Muscle of leg (tissue), 16 donors: ENCODE measurements around the gene IL7R. TPM values are rescaled to one million over a fixed set of nuclear protein-coding genes. Genes with fewer than 3 reads are reported as not detected.

ENCODE experiments used
- DNase-seq: peaks from one replicate; pipeline ENCODE4 v3.0.0; 2013
- H3K27ac ChIP-seq: one replicate; pipeline ENCODE4 v1.5.1; 2013; ENCODE audit warnings: mild to moderate bottlenecking, low read length, control low read depth
- H3K27me3 ChIP-seq: one replicate; pipeline ENCODE4 v1.6.1; 2013; ENCODE audit warnings: low read length; ENCODE audit not compliant: control insufficient read depth, insufficient read depth
- H3K36me3 ChIP-seq: one replicate; pipeline ENCODE4 v1.6.1; 2013; ENCODE audit warnings: low read length; ENCODE audit not compliant: control insufficient read depth, insufficient read depth
- H3K4me1 ChIP-seq: one replicate; pipeline ENCODE4 v1.6.1; 2013; ENCODE audit warnings: low read length; ENCODE audit not compliant: control insufficient read depth, insufficient read depth
- H3K4me3 ChIP-seq: one replicate; pipeline ENCODE4 v1.5.1; 2013; ENCODE audit warnings: low read length, control low read depth
- H3K9me3 ChIP-seq: replicated peaks from 2 replicates; pipeline ENCODE4 v1.6.1; 2013; ENCODE audit warnings: low read depth, low read length; ENCODE audit not compliant: control insufficient read depth
- WGBS: methylation state at CpG from one replicate; pipeline ENCODE4 v1.1.5; 2013; ENCODE audit warnings: missing lambda C conversion rate; ENCODE audit not compliant: insufficient coverage; 5-methylcytosine and 5-hydroxymethylcytosine counted together
- long read RNA-seq, 11 donors: transcript quantifications; one replicate each; lab custom pipeline, GENCODE V29; 2026
- polyA plus RNA-seq, 8 donors: library from polyadenylated mRNA; unstranded; fragments of 120-200 nt; gene quantifications; one replicate each; pipeline versions ENCODE4 v1.2.1 to v1.2.3, GENCODE V29; 2013; ENCODE audit warnings: inconsistent platforms in 1 of 8, low replicate concordance in 1 of 8; ENCODE audit not compliant: insufficient read length in 8 of 8, insufficient read depth in 1 of 8
- total RNA-seq: library from RNA; stranded (reverse); fragments of 120-200 nt; gene quantifications from one replicate; pipeline ENCODE4 v1.2.4, GENCODE V29; 2013

Gene IL7R
- total RNA-seq: 0.22 TPM
- polyA plus RNA-seq: 1 to 10 TPM in 7 of 8 donors, under 1 TPM in 1; 0.87 to 2.4 (median 1.7) TPM
- long read RNA-seq, donor 1: 0 reads
- long read RNA-seq, donor 2: 0 reads
- long read RNA-seq, donor 3: 0 reads
- long read RNA-seq, donor 4, partial matches to known transcripts: 0 of 1 reads
- long read RNA-seq, donor 4, other reads (novel, unspliced or antisense): 0 of 1 reads
- long read RNA-seq, donor 5: 0 reads
- long read RNA-seq, donor 6: 0 reads
- long read RNA-seq, donor 7: 0 reads
- long read RNA-seq, donor 8: 0 reads
- long read RNA-seq, donor 9: 0 reads
- long read RNA-seq, donor 10: 0 reads
- long read RNA-seq, donor 11: 0 reads

DNA sequence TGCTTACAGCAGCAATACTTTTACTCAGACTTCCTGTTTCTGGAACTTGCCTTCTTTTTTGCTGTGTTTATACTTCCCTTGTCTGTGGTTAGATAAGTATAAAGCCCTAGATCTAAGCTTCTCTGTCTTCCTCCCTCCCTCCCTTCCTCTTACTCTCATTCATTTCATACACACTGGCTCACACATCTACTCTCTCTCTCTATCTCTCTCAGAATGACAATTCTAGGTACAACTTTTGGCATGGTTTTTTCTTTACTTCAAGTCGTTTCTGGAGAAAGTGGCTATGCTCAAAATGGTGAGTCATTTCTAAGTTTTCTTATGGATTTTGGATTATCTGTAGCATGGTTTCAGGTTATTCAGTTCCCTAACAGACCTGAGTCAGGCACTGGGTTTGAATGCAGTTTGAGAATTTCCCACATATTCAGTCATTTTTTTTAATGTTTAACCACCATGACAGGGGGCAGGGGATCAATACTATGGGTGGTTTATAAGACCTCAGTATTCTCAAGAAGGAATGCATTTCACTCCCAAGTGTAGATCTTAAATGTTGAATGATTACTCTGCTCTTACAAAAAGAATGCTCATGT, at the start of gene IL7R:
Gene IL7R (plus strand): TSS at position 127 of the 587 bp plus-strand sequence. CDS start 87 bp downstream, at position 214.
- Histone ChIP-seq H3K9me3 (no peaks in the 10 kb centered on the region), H3K27ac (no peak within 1 kb of the TSS), H3K27me3 (no peaks in the 10 kb centered on the region), H3K36me3 (no peaks in the 10 kb centered on the region), H3K4me3 (no peak within 1 kb of the TSS), H3K4me1 (peaks cover 4% of the 10 kb centered on the region)
- DNase-seq: no peak
- no CpG with 5 or more reads among the region's 1 CpG for WGBS

DNA sequence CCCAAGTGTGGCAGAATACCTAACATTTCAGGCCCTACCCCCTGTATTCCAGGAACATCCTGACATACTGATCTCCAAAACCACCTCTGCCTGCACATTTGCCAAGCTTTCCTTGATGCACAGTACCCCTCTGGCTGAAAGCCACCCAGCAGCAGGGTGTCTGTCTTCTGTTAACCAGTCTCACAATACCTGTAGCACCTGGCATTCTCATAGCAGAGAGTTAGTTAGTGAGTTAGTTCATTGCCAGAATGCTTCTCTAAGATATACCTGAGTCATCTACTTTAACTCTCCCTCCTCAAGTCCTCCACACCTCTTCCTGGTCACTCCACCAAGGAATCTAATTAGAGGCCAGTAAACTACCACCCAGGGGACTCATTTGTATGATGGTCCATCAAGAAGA, 46.1 kb upstream of the IL7R start:
- H3K4me1 ChIP-seq: no peaks in the 10 kb centered on the region
- H3K36me3 ChIP-seq: no peaks in the 10 kb centered on the region
- no peak overlapping the region for H3K4me3 ChIP-seq
- DNase-seq: no peak
- no peaks in the 10 kb centered on the region for H3K27me3 ChIP-seq
- H3K27ac ChIP-seq: no peak overlapping the region
- no peaks in the 10 kb centered on the region for H3K9me3 ChIP-seq

GRCh38 chr5:35811108-35811741, 45.5 kb upstream of the IL7R start:
- Histone ChIP-seq H3K9me3 (no peaks in the 10 kb centered on the region), H3K27ac (no peak overlapping the region), H3K4me3 (no peak overlapping the region), H3K4me1 (no peaks in the 10 kb centered on the region), H3K27me3 (peaks cover 2% of the 10 kb centered on the region), H3K36me3 (no peaks in the 10 kb centered on the region)
- no CpG with 5 or more reads among the region's 3 CpGs for WGBS
- DNase-seq: no peak

DNA sequence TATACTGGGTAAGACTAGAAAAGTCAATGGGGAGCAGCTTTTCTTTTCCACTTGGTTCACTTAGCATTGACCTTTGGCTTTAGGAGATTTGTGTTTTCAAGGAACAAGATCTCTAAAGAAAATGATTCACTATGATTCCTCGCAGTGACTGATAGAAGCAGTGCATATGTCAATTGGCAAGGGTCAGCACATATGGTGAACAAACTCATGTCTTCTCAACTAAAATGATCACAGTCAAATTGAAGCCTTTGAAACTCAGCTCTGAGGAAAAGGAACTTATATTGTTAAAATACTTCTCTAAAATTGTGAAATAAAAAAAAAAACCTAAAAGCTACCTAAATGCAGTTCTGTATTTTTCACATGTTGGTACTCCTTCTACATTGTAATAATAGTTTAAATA, 43.2 kb upstream of the IL7R start:
- Histone ChIP-seq H3K27me3 (peaks cover 2% of the 10 kb centered on the region), H3K36me3 (no peaks in the 10 kb centered on the region), H3K4me3 (no peak overlapping the region), H3K27ac (no peak overlapping the region), H3K4me1 (no peaks in the 10 kb centered on the region), H3K9me3 (no peaks in the 10 kb centered on the region)
- DNase-seq: no peak
- WGBS: no CpG with 5 or more reads among the region's 1 CpG

DNA sequence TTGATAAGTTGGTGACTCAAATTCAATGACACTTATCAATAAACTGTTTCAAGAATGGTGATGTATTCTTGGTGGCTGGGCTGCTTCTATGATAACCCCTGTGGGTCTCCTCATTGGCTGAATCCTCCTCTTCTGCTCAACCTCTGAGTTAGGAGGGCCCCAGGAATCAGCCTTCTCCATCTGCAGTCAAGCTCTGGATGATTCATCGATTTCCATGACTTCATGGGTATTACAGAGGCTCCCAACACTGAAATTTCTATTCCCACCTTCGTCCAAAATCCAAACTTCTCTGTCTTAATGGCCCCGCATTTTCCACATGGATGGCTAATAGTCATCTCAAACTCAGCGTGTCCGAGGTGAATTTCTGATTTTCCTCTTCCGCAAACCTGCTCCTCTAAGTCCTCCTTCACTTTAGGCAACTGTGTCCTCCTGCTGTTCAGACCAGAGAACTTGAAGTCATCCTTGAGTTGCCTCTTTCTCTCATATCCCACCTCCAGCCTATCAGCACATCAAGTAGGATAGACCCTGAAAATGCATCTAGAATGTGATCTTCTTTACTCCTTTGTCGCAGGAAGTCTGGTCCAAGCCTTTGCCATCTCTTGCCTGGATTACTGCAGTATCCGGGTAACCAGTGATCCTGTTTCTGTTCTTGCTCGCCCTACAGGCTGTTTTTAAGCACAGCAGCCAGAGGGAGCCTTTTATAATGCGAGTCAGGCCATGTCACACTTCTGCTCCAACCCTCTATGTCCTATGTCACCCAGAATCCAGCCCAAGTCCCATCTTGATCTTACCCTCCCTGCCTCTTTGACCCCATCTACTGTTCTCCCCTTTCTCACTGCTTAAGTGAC, 41.4 kb upstream of the IL7R start:
- no peak overlapping the region for H3K27ac ChIP-seq

DNA sequence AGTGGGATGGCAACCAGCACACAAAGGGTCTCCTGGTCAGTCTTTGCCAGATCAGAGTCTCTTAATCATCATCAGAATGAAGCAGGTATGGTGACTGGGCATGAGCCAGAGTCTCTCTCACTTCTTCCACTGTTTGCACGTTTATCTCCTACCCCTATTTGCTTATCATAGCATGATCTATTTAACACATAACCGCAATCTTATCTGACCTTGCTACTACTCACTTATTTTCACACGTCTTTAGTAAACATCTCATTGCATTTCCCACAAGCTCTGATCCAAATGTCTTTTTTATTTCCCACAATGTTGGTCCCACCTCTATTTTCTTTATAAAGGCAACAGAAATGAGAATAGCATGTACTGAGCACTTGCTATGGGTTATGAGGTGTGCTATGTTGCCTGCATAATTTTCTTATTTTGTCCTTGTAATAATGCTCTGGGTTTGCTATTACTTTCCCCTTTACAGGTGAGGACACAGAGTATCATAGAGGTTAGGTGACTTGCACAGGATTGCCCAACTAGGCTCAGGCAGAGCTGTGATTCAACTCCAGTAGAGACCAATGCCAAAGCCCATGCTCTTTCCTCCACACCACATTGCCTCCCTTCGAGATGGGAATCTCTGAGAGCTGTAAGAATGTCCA, 39.7 kb upstream of the IL7R start:
- Histone ChIP-seq H3K27ac (no peak overlapping the region), H3K4me1 (no peaks in the 10 kb centered on the region), H3K4me3 (no peak overlapping the region), H3K27me3 (peaks cover 2% of the 10 kb centered on the region), H3K9me3 (no peaks in the 10 kb centered on the region), H3K36me3 (no peaks in the 10 kb centered on the region)
- WGBS: 68% methylated on average over 3 of the region's 4 CpGs
- no peak for DNase-seq

More for the DNA sequence above, 41.4 kb upstream of the IL7R start:
- no peak for DNase-seq
- H3K4me1 ChIP-seq: no peaks in the 10 kb centered on the region
- WGBS: 75% methylated on average over 10 of the region's 10 CpGs
- peaks cover 2% of the 10 kb centered on the region for H3K27me3 ChIP-seq
- no peaks in the 10 kb centered on the region for H3K36me3 ChIP-seq
- H3K9me3 ChIP-seq: no peaks in the 10 kb centered on the region
- no peak overlapping the region for H3K4me3 ChIP-seq

DNA sequence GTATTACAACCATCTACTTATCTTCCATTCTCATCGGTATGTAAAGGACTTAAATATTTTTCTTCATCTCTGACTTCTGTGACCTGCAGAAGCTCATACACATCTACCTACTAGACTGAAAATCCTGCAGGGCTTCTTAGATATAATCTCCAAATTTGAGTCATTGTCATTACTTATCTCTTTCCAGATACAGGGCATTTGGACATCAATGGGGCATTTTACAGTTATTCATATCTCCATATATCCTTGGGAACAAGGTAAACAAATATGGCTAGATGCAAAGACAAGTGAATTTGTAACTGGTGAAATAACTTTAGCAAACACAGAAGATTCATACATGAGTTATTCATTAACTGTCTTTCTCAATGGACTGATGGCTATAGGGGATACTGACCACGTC, 37.7 kb upstream of the IL7R start:
- no CpG with 5 or more reads among the region's 2 CpGs for WGBS
- Histone ChIP-seq H3K4me1 (no peaks in the 10 kb centered on the region), H3K27me3 (peaks cover 2% of the 10 kb centered on the region), H3K36me3 (no peaks in the 10 kb centered on the region), H3K4me3 (no peak overlapping the region), H3K27ac (no peak overlapping the region), H3K9me3 (no peaks in the 10 kb centered on the region)
- DNase-seq: no peak

DNA sequence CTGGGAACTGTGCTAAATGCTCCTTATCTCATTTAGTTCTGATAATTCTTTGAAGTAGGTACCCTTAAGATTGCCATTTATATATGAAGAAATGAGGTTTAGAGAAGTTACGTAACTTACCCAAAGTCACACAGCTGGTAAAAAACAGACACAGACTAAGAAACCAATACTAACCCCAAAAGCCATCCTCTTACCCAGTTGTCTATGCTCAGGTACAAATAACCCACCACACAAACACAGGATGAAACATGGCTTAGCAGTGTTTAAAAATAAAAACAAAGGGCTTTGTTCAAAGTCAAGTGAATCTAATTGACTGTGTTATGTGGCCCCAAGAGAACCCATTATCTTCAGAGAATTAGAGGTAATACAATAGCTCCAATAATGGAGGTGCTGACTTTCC, 37.0 kb upstream of the IL7R start:
- H3K27ac ChIP-seq: no peak overlapping the region
- no peak overlapping the region for H3K4me3 ChIP-seq
- WGBS: no CpG with 5 or more reads among the region's 1 CpG
- no peaks in the 10 kb centered on the region for H3K36me3 ChIP-seq
- DNase-seq: no peak
- H3K4me1 ChIP-seq: no peaks in the 10 kb centered on the region
- no peaks in the 10 kb centered on the region for H3K9me3 ChIP-seq
- peaks cover 2% of the 10 kb centered on the region for H3K27me3 ChIP-seq

DNA sequence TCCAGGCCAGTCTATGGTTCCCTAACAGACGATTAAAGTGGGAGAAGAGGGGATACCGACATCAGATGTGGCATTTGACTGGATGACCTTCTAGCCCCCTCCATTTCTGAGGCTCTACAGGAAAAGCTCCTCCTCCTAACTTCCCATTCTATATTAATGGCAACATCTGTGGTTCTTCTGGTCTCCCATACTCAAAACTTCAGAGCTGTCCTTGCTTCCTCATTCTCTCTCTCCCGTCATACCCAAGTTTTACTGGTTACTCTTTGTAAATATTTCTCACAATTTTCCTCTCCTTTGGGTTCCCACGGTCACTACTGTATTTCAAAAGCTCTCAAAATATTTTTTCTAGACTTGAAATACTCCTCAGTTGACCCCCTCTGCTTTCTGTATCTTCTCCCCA, 36.0 kb upstream of the IL7R start:
- Histone ChIP-seq H3K9me3 (no peaks in the 10 kb centered on the region), H3K27ac (no peak overlapping the region), H3K27me3 (peaks cover 1% of the 10 kb centered on the region), H3K4me1 (no peaks in the 10 kb centered on the region), H3K36me3 (no peaks in the 10 kb centered on the region), H3K4me3 (no peak overlapping the region)
- DNase-seq: no peak
- 74% methylated on average over 3 of the region's 4 CpGs for WGBS
